OCI-LY1 (cell line): ENCODE results near the gene KRTAP10-5.

ENCODE experiments used
- H2AFZ ChIP-seq: fragments of 200-600 bp; sonication (generic), shearing (Covaris generic); 2 replicates; pipeline ENCODE4 v1.6.0; 2014; ENCODE audit warnings: antibody characterized with exemption, mild to moderate bottlenecking, low read length
- H3F3A ChIP-seq: fragments of 200-600 bp; sonication (generic), shearing (Covaris generic); 2 replicates; pipeline ENCODE4 v1.6.0; 2014; ENCODE audit warnings: mild to moderate bottlenecking, antibody characterized with exemption, low read length, moderate library complexity; ENCODE audit not compliant: insufficient read depth
- H3K27ac ChIP-seq: fragments of 200-600 bp; sonication (generic); 2 replicates; pipeline ENCODE4 v1.5.1; 2014; ENCODE audit warnings: low read length, mixed run types, mild to moderate bottlenecking, low read depth; ENCODE audit not compliant: poor library complexity, severe bottlenecking
- H3K27me3 ChIP-seq: fragments of 200-600 bp; sonication (generic); 2 replicates; pipeline ENCODE4 v1.6.0; 2014; ENCODE audit warnings: antibody characterized with exemption, mild to moderate bottlenecking, low read length, moderate library complexity; ENCODE audit not compliant: insufficient read depth
- H3K36me3 ChIP-seq: fragments of 200-600 bp; sonication (generic); 2 replicates; pipeline ENCODE4 v1.6.1; 2014; ENCODE audit warnings: mild to moderate bottlenecking, antibody characterized with exemption, low read length, moderate library complexity, mixed read lengths; ENCODE audit not compliant: insufficient read depth
- H3K4me1 ChIP-seq: fragments of 200-600 bp; sonication (generic); 2 replicates; pipeline ENCODE4 v1.5.1; 2014; ENCODE audit warnings: mild to moderate bottlenecking, low read length, moderate library complexity; ENCODE audit not compliant: insufficient read depth, severe bottlenecking
- H3K4me2 ChIP-seq: fragments of 200-600 bp; sonication (generic), shearing (Covaris generic); 2 replicates; pipeline ENCODE4 v1.6.1; 2014; ENCODE audit warnings: low read length
- H3K4me3 ChIP-seq: fragments of 200-600 bp; sonication (generic); 2 replicates; pipeline ENCODE4 v1.5.1; 2014; ENCODE audit warnings: low read length, low read depth, mild to moderate bottlenecking, mixed read lengths; ENCODE audit not compliant: poor library complexity, severe bottlenecking
- H3K79me2 ChIP-seq: fragments of 200-600 bp; shearing (Covaris generic); 2 replicates; pipeline ENCODE4 v1.6.1; 2016; ENCODE audit warnings: mixed run types, low read length, mixed read lengths; ENCODE audit not compliant: insufficient read depth
- H3K9ac ChIP-seq: fragments of 200-600 bp; sonication (generic), shearing (Covaris generic); 2 replicates; pipeline ENCODE4 v1.6.1; 2014; ENCODE audit warnings: mild to moderate bottlenecking, low read length, mixed read lengths
- H3K9me2 ChIP-seq: fragments of 200-600 bp; sonication (generic), shearing (Covaris generic); 2 replicates; pipeline ENCODE4 v1.6.1; 2014; ENCODE audit warnings: low read depth, mild to moderate bottlenecking, low read length, mixed read lengths
- H3K9me3 ChIP-seq: fragments of 200-600 bp; shearing (Covaris generic); 2 replicates; pipeline ENCODE4 v1.6.1; 2014; ENCODE audit warnings: low read length, mixed read lengths
- H4K20me1 ChIP-seq: fragments of 200-600 bp; sonication (generic), shearing (Covaris generic); 2 replicates; pipeline ENCODE4 v1.6.0; 2016; ENCODE audit warnings: mild to moderate bottlenecking, low read length; ENCODE audit not compliant: insufficient read depth
- EZH2 ChIP-seq: fragments of 200-600 bp; sonication (generic), shearing (Covaris generic); IDR thresholded peaks from 2 replicates; pipeline ENCODE4 v1.8.0; 2017; ENCODE audit warnings: borderline replicate concordance, mixed run types, mild to moderate bottlenecking, antibody characterized with exemption, low read length, moderate library complexity, mixed read lengths
- TF ChIP-seq, protein P1 (sequence below): fragments of 200-600 bp; sonication (generic), shearing (Covaris generic); IDR thresholded peaks from 2 replicates; pipeline ENCODE4 v1.5.1; 2017; ENCODE audit warnings: mild to moderate bottlenecking, antibody characterized with exemption, low read length, moderate library complexity, mixed read lengths

The KRTAP10-5 gene

DNA sequence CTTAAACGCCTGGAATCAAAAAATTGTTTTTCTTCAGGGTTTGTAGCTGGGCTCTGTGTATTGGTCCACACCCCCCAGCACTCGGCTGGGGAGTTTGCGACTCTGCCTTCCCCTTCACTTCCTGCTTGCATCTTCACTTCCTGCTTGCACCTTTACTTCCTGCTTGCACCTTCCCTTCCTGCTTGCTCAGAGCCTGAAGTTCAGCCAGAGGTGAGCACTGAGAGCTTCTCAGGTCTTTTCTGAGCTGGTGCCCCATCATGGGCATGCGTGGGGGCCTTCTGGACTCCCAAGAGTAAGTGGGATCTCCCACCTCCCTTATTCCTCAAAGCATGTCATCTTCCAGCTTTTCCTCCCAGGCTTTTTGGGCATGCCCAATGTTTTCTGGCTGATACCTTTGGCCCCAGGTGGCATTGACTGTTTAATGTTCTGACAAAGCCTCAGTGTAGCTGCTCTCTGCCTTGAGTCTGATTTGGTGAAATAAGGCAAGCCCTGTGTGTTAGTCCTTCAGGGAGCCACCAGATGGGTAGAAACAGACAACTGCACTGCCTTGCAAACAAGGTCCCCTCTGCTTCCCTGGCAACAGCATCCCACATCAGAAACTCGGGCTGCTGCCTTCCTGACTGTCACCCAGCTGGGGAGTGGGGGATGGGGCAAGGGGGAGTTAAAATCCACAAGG is 32.6 kb downstream of the KRTAP10-5 start:
- no peak overlapping the region for H2AFZ ChIP-seq
- H3F3A ChIP-seq: no peaks in the 10 kb centered on the region
- H3K4me2 ChIP-seq: no peak overlapping the region; the same call in 1 of the 2 replicates

DNA sequence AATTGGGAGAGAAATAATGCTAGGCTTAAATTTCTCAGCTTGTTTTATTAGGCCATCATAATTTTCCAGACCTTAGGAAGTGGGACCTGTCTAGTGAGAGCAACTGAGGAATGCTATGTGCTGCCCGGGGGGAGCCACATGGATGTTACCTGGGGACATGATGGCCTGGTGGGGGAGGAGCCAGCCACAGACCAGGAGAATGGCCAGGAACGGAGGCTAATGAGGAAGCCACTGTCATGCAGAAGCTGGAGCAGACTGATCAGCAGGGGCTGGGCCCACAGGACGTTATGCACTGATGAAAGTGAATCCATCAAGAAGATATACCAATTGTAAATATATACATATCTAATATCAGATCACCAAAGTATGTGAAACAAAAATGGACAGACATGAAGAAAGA is 35.8 kb downstream of the KRTAP10-5 start:
- Histone ChIP-seq H3K9ac (no peak overlapping the region), H3K36me3 (no peaks in the 10 kb centered on the region; the same call in 1 of the 2 replicates), H4K20me1 (no peaks in the 10 kb centered on the region), H3K4me3 (no peak overlapping the region), H3K27ac (no peak overlapping the region), H3K27me3 (peaks cover 6% of the 10 kb centered on the region; the same call in 1 of the 2 replicates), H2AFZ (no peak overlapping the region), H3K4me1 (no peaks in the 10 kb centered on the region), H3K79me2 (no peaks in the 10 kb centered on the region), H3K4me2 (no peak overlapping the region), H3F3A (no peaks in the 10 kb centered on the region), H3K9me2 (no peaks in the 10 kb centered on the region), H3K9me3 (peaks cover 8% of the 10 kb centered on the region)
- no peak for TF ChIP-seq EZH2
- TF ChIP-seq, protein P1, sequence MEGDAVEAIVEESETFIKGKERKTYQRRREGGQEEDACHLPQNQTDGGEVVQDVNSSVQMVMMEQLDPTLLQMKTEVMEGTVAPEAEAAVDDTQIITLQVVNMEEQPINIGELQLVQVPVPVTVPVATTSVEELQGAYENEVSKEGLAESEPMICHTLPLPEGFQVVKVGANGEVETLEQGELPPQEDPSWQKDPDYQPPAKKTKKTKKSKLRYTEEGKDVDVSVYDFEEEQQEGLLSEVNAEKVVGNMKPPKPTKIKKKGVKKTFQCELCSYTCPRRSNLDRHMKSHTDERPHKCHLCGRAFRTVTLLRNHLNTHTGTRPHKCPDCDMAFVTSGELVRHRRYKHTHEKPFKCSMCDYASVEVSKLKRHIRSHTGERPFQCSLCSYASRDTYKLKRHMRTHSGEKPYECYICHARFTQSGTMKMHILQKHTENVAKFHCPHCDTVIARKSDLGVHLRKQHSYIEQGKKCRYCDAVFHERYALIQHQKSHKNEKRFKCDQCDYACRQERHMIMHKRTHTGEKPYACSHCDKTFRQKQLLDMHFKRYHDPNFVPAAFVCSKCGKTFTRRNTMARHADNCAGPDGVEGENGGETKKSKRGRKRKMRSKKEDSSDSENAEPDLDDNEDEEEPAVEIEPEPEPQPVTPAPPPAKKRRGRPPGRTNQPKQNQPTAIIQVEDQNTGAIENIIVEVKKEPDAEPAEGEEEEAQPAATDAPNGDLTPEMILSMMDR: no peak

More for the DNA sequence above, 32.6 kb downstream of the KRTAP10-5 start:
- peaks cover 8% of the 10 kb centered on the region for H3K9me3 ChIP-seq
- no peak overlapping the region for H3K27ac ChIP-seq
- H3K36me3 ChIP-seq: no peaks in the 10 kb centered on the region
- no peak overlapping the region for H3K4me3 ChIP-seq
- no peaks in the 10 kb centered on the region for H3K4me1 ChIP-seq
- H3K79me2 ChIP-seq: no peaks in the 10 kb centered on the region
- H4K20me1 ChIP-seq: no peaks in the 10 kb centered on the region
- no peak for TF ChIP-seq EZH2
- TF ChIP-seq, protein P1: no peak
- H3K27me3 ChIP-seq: peaks cover 6% of the 10 kb centered on the region; the same call in 1 of the 2 replicates
- H3K9me2 ChIP-seq: no peaks in the 10 kb centered on the region
- H3K9ac ChIP-seq: no peak overlapping the region

DNA sequence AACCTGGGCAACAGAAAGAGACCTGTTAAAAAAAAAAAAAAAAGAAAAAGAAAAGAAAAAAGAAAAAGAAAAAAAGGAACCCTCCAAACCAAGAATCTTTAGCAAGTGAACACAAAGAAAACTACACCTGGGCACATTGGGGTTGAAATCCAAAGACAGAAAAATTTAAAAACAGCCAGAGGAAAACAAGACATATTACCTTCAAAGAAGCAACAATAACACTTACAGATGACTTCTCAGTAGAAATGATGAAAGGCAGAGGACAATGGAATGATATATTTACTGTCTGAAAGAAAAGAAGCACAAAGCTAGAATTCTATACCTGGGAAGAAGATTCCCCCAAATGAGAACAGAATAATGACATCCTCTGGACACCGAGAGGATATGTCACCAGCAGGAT is 37.7 kb downstream of the KRTAP10-5 start:
- Histone ChIP-seq H3F3A (no peaks in the 10 kb centered on the region), H3K4me2 (no peak overlapping the region), H3K36me3 (no peaks in the 10 kb centered on the region; the same call in 1 of the 2 replicates), H3K79me2 (no peaks in the 10 kb centered on the region), H4K20me1 (no peaks in the 10 kb centered on the region), H3K9me3 (peaks cover 8% of the 10 kb centered on the region), H3K9me2 (no peaks in the 10 kb centered on the region), H3K9ac (no peak overlapping the region), H2AFZ (no peak overlapping the region), H3K27ac (no peak overlapping the region), H3K4me1 (no peaks in the 10 kb centered on the region), H3K4me3 (no peak overlapping the region), H3K27me3 (peaks cover 6% of the 10 kb centered on the region; the same call in 1 of the 2 replicates)
- TF ChIP-seq EZH2: no peak
- TF ChIP-seq, protein P1: no peak
